HL-60/S4 (cell line): ENCODE results near the gene A2ML1.

Experiments used
- in situ Hi-C: fragments of 300-500 bp; cut with MboI; formaldehyde crosslinking; loops from 2 replicates; pipeline ENCODE4 v1.14.3; 2022; ENCODE audit warnings: low sequenced_read_pairs

The A2ML1 gene

GRCh38 chr12:8847435-8847834 lies 25.0 kb downstream of the A2ML1 start:
- in situ Hi-C loops: no loop called here

GRCh38 chr12:8849876-8850275 lies 27.5 kb downstream of the A2ML1 start:
- in situ Hi-C loops: loop anchor here (25.0 kb wide), 1 partner anchor 163 kb away; the partner anchor contains the start of gene RIMKLB

- in situ Hi-C loops: loop anchor here (25.0 kb wide), 1 partner anchor 165 kb away; the partner anchor contains the start of gene RIMKLB
Observed at GRCh38 chr12:8852119-8852518, 29.7 kb downstream of the A2ML1 start.

- in situ Hi-C loops: loop anchor here (25.0 kb wide), 1 partner anchor 169 kb away; the partner anchor contains the start of gene RIMKLB
Observed at GRCh38 chr12:8855891-8856290, 33.5 kb downstream of the A2ML1 start.

- in situ Hi-C loops: loop anchor here (25.0 kb wide), 1 partner anchor 172 kb away; the partner anchor contains the start of gene RIMKLB
Observed at GRCh38 chr12:8859448-8859847, 37.0 kb downstream of the A2ML1 start.

GRCh38 chr12:8860165-8860961 lies 37.9 kb downstream of the A2ML1 start:
- in situ Hi-C loops: loop anchor here (25.0 kb wide), 1 partner anchor 173 kb away; the partner anchor contains the start of gene RIMKLB

- in situ Hi-C loops: loop anchor here (25.0 kb wide), 1 partner anchor 179 kb away; the partner anchor contains the start of gene RIMKLB
Observed at GRCh38 chr12:8866429-8866828, 44.0 kb downstream of the A2ML1 start.

- in situ Hi-C loops: loop anchor here (25.0 kb wide), 1 partner anchor 180 kb away; the partner anchor contains the start of gene RIMKLB
Observed at GRCh38 chr12:8867009-8867408, 44.6 kb downstream of the A2ML1 start.

- in situ Hi-C loops: loop anchor here (25.0 kb wide), 1 partner anchor 180 kb away; the partner anchor contains the start of gene RIMKLB
Observed at GRCh38 chr12:8867786-8868185, 45.4 kb downstream of the A2ML1 start.

- in situ Hi-C loops: loop anchor here (25.0 kb wide), 1 partner anchor 183 kb away; the partner anchor contains the start of gene RIMKLB
Observed at GRCh38 chr12:8870586-8870985, 48.2 kb downstream of the A2ML1 start.

GRCh38 chr12:8871068-8871467 lies 48.6 kb downstream of the A2ML1 start:
- in situ Hi-C loops: loop anchor here (25.0 kb wide), 1 partner anchor 184 kb away; the partner anchor contains the start of gene RIMKLB

- in situ Hi-C loops: no loop called here
Observed at GRCh38 chr12:8876887-8877286, 54.5 kb downstream of the A2ML1 start.

- in situ Hi-C loops: no loop called here
Observed at GRCh38 chr12:8886502-8887284, 64.3 kb downstream of the A2ML1 start.

- in situ Hi-C loops: no loop called here
Observed at GRCh38 chr12:8887285-8887715, 64.9 kb downstream of the A2ML1 start.

- in situ Hi-C loops: loop anchor here (10.0 kb wide), 1 partner anchor 154 kb away; no protein-coding TSS in a partner anchor
Observed at GRCh38 chr12:8890313-8891085, 68.1 kb downstream of the A2ML1 start.

GRCh38 chr12:8891976-8892375 lies 69.6 kb downstream of the A2ML1 start:
- in situ Hi-C loops: loop anchor here (10.0 kb wide), 1 partner anchor 153 kb away; no protein-coding TSS in a partner anchor

- in situ Hi-C loops: loop anchor here (10.0 kb wide), 1 partner anchor 150 kb away; no protein-coding TSS in a partner anchor
Observed at GRCh38 chr12:8894378-8894777, 72.0 kb downstream of the A2ML1 start.

GRCh38 chr12:8894986-8895385 lies 72.6 kb downstream of the A2ML1 start:
- in situ Hi-C loops: loop anchor here (10.0 kb wide), 1 partner anchor 150 kb away; no protein-coding TSS in a partner anchor

GRCh38 chr12:8897081-8897480 lies 74.7 kb downstream of the A2ML1 start:
- in situ Hi-C loops: loop anchor here (10.0 kb wide), 1 partner anchor 148 kb away; no protein-coding TSS in a partner anchor

- in situ Hi-C loops: loop anchor here (10.0 kb wide), 1 partner anchor 145 kb away; no protein-coding TSS in a partner anchor
Observed at GRCh38 chr12:8899830-8900229, 77.4 kb downstream of the A2ML1 start.
